HepG2 (cell line): ENCODE data around the gene GNAZ. TPM values are rescaled to one million over a fixed set of nuclear protein-coding genes. Genes with fewer than 3 reads are reported as not detected.

Source experiments
- ATAC-seq: fragments of 200-7000 bp; cut with Tn5 transposase; 3 replicates; pipeline ENCODE4 v1.9.1; 2020; ENCODE audit warnings: mild to moderate bottlenecking, moderate library complexity
- BruUV-seq: library from RNA; stranded (reverse); fragments of 400-500 nt; replicated peaks from 2 replicates; lab custom pipeline; 2021; lab: Mats Ljungman, UMichigan
- CTCF ChIA-PET: fragments of 300-600 bp; formaldehyde crosslinking; extraction: SDS; loops from one replicate; lab custom pipeline; 2021; ENCODE audit warnings: low total read pairs, inconsistent platforms, low intra/inter-chr PET ratio; lab: Yijun Ruan, JAX
- POLR2A ChIA-PET: fragments of 350-600 bp; sonication (Branson Sonifier 250); formaldehyde crosslinking; loops from one replicate; lab custom pipeline; 2020; ENCODE audit warnings: antibody characterized with exemption, inconsistent platforms; lab: Yijun Ruan, JAX
- DNase-seq: peaks from one replicate; pipeline ENCODE4 v3.0.0-alpha.2; 2015; ENCODE audit warnings: low spot score
- FAIRE-seq: peaks from 3 replicates; lab custom pipeline; 2011; peaks lifted over from hg19 to GRCh38; lab: Jason Lieb, UNC
- H2AFZ ChIP-seq: one replicate; pipeline ENCODE4 v1.6.1; 2011; ENCODE audit warnings: low read length, inconsistent platforms
- H3K27ac ChIP-seq: fragments of 300-600 bp; 3 replicates; pipeline ENCODE4 v1.8.0; 2011; ENCODE audit warnings: mixed run types, mild to moderate bottlenecking, mixed read lengths, low read length, inconsistent platforms; ENCODE audit not compliant: insufficient read depth; ENCODE audit errors: extremely low read length
- H3K27me3 ChIP-seq, 2 experiments: fragments of 200-600 bp in 1 of 2; 2 replicates in 1 of 2; 3 replicates in 1 of 2; pipeline versions ENCODE4 v1.6.0 to v1.8.0; 2011; ENCODE audit warnings: low read length in 2 of 2, mild to moderate bottlenecking in 2 of 2, moderate library complexity in 2 of 2, inconsistent platforms in 1 of 2; ENCODE audit not compliant: insufficient read depth in 2 of 2, control insufficient read depth in 1 of 2
- H3K36me3 ChIP-seq, 2 experiments: fragments of 200-600 bp in 1 of 2; replicated peaks in 1 of 2; 2 replicates in 1 of 2; 3 replicates in 1 of 2; pipeline versions ENCODE4 v1.5.1 to v1.8.0; 2011; ENCODE audit warnings: low read length in 2 of 2, inconsistent platforms in 1 of 2; ENCODE audit not compliant: insufficient read depth in 2 of 2, control insufficient read depth in 1 of 2
- H3K4me1 ChIP-seq: 2 replicates; pipeline ENCODE4 v1.5.1; 2012; ENCODE audit warnings: low read length, inconsistent platforms; ENCODE audit not compliant: insufficient read depth
- H3K4me2 ChIP-seq: 2 replicates; pipeline ENCODE4 v1.6.0; 2011; ENCODE audit warnings: low read depth, low read length, inconsistent platforms
- H3K4me3 ChIP-seq, 3 experiments: fragments of 200-600 bp in 1 of 3; sonication (generic), shearing (Covaris generic) in 1 of 3; replicated peaks in 1 of 3; 2 replicates each; pipeline ENCODE4 v1.5.1; 2011 to 2016; ENCODE audit warnings: low read length in 3 of 3, inconsistent platforms in 2 of 3, low read depth in 2 of 3, mild to moderate bottlenecking in 2 of 3, control low read depth in 1 of 3, mixed read lengths in 1 of 3; ENCODE audit not compliant: insufficient read depth in 1 of 3
- H3K79me2 ChIP-seq: one replicate; pipeline ENCODE4 v1.6.1; 2011; ENCODE audit warnings: low read length, inconsistent platforms; ENCODE audit not compliant: insufficient read depth
- H3K9ac ChIP-seq: 2 replicates; pipeline ENCODE4 v1.6.0; 2011; ENCODE audit warnings: mild to moderate bottlenecking, low read depth, low read length, inconsistent platforms; ENCODE audit not compliant: insufficient read depth
- H3K9me3 ChIP-seq: 2 replicates; pipeline ENCODE4 v1.5.1; 2012; ENCODE audit warnings: mild to moderate bottlenecking, low read length
- H4K20me1 ChIP-seq: 2 replicates; pipeline ENCODE4 v1.6.0; 2011; ENCODE audit warnings: inconsistent platforms, mild to moderate bottlenecking, low read length, moderate library complexity; ENCODE audit not compliant: insufficient read depth
- CCAR2 ChIP-seq: fragments of 200-400 bp; formaldehyde crosslinking; optimal IDR thresholded peaks from 2 replicates; pipeline ENCODE3; 2018; ENCODE audit warnings: low read depth, mild to moderate bottlenecking, low read length, moderate library complexity
- LBX2 ChIP-seq: sonication (generic); formaldehyde crosslinking; IDR thresholded peaks from 2 replicates; pipeline ENCODE4 v1.5.0; 2020; ENCODE audit warnings: missing genetic modification reagents, mild to moderate bottlenecking, borderline replicate concordance
- MBD4 ChIP-seq: IDR thresholded peaks from 2 replicates; pipeline ENCODE4 v1.6.1; 2012; ENCODE audit warnings: low read length, inconsistent platforms, borderline replicate concordance
- MBNL3 ChIP-seq: fragments of 250-450 bp; sonication (Bioruptor Pico); conservative IDR thresholded peaks from 2 replicates; pipeline ENCODE4 v1.8.0; 2022; ENCODE audit warnings: mild to moderate bottlenecking, inconsistent platforms
- MTF2 ChIP-seq: sonication (generic); formaldehyde crosslinking; IDR thresholded peaks from 2 replicates; pipeline ENCODE4 v1.5.0; 2020; ENCODE audit warnings: missing genetic modification reagents, borderline replicate concordance
- ZNF646 ChIP-seq: sonication (generic); formaldehyde crosslinking; IDR thresholded peaks from 2 replicates; pipeline ENCODE4 v1.9.0; 2021; ENCODE audit warnings: mild to moderate bottlenecking, missing genetic modification reagents
- WGBS: methylation state at CpG from one replicate; pipeline ENCODE4 v1.1.6; 2017; ENCODE audit warnings: low lambda C conversion rate; 5-methylcytosine and 5-hydroxymethylcytosine counted together
- in situ Hi-C: cut with HindIII; loops from 2 replicates; pipeline ENCODE4 v1.10.0; 2017; ENCODE audit warnings: low pct_unique_long_range_greater_than_20kb; ENCODE audit not compliant: extremely low pct_ligation_motif_present
- intact Hi-C: fragments of 100-400 bp; cut with micrococcal nuclease; formaldehyde crosslinking; loops from one replicate; pipeline ENCODE4 v1.10.0; 2022; ENCODE audit not compliant: unreplicated experiment
- polyA plus RNA-seq, 8 experiments: library from polyadenylated mRNA; depleted of rRNA in 3 of 8; stranded (reverse) in 7 of 8; unstranded in 1 of 8; fragments of >200 nt; fragmentation: Illumina TruSeq in 4 of 8; extraction: Trizol in 4 of 8; gene quantifications; 2 replicates each; pipeline versions ENCODE4 v1.2.1 to v1.2.3, GENCODE V29; 2011 to 2016; ENCODE audit warnings: low read depth in 4 of 8, missing spikeins in 1 of 8, mixed read lengths in 1 of 8; ENCODE audit not compliant: insufficient read depth in 1 of 8
- total RNA-seq, 5 experiments: library from RNA; depleted of rRNA; stranded (reverse); fragments of >200 nt; fragmentation: Illumina TruSeq; extraction: Trizol; gene quantifications; 2 replicates each; pipeline ENCODE4 v1.2.3, GENCODE V29; 2016; ENCODE audit warnings: low read depth in 1 of 5
- TF ChIP-seq, protein P1 (sequence below): sonication (generic); formaldehyde crosslinking; IDR thresholded peaks from 2 replicates; pipeline ENCODE4 v1.4.0; 2020; ENCODE audit warnings: missing genetic modification reagents

Gene GNAZ
- total and polyA plus RNA-seq, 2 of the 13 experiments (the other 11 are each of a cell fraction or from before 2014, with no cell fraction given), result 11.4 to 22.3 TPM

DNA sequence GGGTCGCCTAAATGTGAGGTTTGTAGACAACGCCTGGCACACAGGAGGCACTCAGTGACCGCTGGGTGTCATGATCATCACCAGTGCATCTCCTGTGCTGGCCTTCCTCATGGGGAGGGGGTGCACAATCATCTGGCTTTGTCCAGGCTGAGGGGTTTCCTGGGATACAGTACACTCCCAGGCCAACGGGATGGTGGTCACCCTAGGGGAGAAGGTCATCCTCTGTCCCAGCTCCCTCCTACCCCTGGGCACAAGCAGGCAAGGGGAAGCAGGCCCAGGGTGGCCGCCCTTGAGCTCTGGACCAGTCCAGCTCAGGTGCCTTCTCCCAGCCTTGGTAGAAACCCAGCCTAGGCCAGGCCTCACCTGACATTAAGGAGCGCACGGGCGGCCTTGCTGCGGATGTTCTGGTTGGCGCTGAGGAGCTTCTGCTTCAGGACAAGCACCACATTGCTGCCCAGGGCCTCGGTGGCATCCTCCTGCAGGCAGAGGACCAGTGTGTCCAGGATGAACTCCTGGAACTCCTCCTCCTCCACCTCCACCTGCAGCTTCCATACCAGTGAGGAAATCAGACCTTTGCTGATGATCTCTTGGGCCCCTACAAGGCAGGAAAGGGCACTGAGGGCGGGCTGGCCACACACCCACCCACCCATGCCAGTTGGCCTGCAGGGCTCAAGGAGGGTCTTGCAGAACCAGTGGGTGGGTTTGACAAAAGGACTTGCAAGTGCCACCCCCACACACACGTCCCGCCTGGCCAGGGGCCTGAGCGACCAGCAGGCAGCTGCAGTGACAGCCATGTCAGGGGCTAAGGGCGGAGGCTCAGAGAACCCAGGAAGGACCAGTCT, 6.6 kb upstream of the GNAZ start (continued):
- no peak for TF ChIP-seq ZNF646 (CRISPR knock-in tag)
- TF ChIP-seq MBD4, result no peak
- no peak for TF ChIP-seq CCAR2

DNA sequence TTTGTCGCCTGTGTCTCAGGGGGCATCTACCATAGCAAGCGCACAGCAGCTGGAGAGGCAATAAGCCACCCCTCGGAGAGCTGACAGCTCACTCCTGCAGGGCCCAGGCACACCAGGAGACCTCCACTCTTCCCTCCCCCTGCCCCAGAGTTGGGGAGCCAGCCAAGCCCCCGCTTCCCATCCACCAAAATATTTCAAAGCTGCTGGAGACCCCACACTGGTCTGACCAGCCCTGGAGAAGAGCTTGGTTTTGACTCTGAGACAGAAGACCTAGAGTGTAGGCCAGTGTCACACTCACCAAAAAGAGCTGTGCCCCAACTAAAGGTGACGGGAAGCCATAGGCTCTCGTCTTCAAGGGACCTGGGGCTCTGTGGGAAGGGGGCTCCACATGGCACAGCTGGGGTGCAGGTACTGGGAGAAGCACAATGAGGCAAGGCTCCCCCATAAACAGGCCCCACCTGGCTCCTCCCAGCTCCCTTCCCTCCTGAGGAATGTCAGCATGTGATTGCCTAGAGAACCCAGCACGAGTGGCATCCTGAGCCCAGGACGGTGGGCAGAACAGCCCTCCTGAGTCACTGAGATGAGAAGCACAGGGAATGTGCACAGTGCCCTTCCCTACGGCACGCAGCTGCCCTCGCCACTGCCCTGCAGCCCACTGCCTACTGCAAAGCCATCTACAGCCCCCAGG, 5.8 kb upstream of the GNAZ start:
- no peak for FAIRE-seq
- BruUV-seq, result no TSS peak
- H3K79me2 ChIP-seq, result no peaks in the 10 kb centered on the region
- POLR2A ChIA-PET, result no interaction called here
- no peaks in the 10 kb centered on the region for H3K36me3 ChIP-seq
- H4K20me1 ChIP-seq, result no peaks in the 10 kb centered on the region
- H3K4me1 ChIP-seq, result peaks cover 17% of the 10 kb centered on the region
- WGBS, result 13% methylated on average over 3 of the region's 11 CpGs
- no peak overlapping the region for H3K27ac ChIP-seq
- no peaks in the 10 kb centered on the region for H3K9me3 ChIP-seq
- H2AFZ ChIP-seq, result no peak overlapping the region
- intact Hi-C loops (no loop called here), in situ Hi-C loops (no loop called here)
- no peak for ATAC-seq
- no peak overlapping the region for H3K4me2 ChIP-seq
- TF ChIP-seq MTF2 (CRISPR knock-in tag), result no peak
- TF ChIP-seq MBNL3, result no peak
- TF ChIP-seq, protein P1, sequence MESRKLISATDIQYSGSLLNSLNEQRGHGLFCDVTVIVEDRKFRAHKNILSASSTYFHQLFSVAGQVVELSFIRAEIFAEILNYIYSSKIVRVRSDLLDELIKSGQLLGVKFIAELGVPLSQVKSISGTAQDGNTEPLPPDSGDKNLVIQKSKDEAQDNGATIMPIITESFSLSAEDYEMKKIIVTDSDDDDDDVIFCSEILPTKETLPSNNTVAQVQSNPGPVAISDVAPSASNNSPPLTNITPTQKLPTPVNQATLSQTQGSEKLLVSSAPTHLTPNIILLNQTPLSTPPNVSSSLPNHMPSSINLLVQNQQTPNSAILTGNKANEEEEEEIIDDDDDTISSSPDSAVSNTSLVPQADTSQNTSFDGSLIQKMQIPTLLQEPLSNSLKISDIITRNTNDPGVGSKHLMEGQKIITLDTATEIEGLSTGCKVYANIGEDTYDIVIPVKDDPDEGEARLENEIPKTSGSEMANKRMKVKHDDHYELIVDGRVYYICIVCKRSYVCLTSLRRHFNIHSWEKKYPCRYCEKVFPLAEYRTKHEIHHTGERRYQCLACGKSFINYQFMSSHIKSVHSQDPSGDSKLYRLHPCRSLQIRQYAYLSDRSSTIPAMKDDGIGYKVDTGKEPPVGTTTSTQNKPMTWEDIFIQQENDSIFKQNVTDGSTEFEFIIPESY, result no peak
- TF ChIP-seq LBX2, result no peak
- TF ChIP-seq, all 625 proteins: peak for 0
- Histone ChIP-seq H3K27me3 (peaks cover 0 to 68% of the 10 kb centered on the region in 2 experiments; a peak in 4 of 5 replicates), H3K9ac (no peak overlapping the region), H3K4me3 (no peak overlapping the region)
- DNase-seq, result no peak
- CTCF ChIA-PET, result no interaction called here
